NCI-H748 (cell line): ENCODE measurements around the gene ILDR2.
A peak's percentile ranks its signal among the peaks of the same experiment; 100 is the strongest.

Experiments used
- DNase-seq: peaks from one replicate; lab custom pipeline; 2025; ENCODE audit not compliant: unreplicated experiment; lab: John Stamatoyannopoulos, UW

Gene ILDR2

GRCh38 chr1:166971252-166971651, 4.1 kb downstream of the ILDR2 start:
- no peak for DNase-seq

GRCh38 chr1:166969074-166969677, 6.2 kb downstream of the ILDR2 start:
- no peak for DNase-seq

- no peak for DNase-seq
These were observed 14.4 kb downstream of the ILDR2 start for GRCh38 chr1:166960858-166961474.

DNA sequence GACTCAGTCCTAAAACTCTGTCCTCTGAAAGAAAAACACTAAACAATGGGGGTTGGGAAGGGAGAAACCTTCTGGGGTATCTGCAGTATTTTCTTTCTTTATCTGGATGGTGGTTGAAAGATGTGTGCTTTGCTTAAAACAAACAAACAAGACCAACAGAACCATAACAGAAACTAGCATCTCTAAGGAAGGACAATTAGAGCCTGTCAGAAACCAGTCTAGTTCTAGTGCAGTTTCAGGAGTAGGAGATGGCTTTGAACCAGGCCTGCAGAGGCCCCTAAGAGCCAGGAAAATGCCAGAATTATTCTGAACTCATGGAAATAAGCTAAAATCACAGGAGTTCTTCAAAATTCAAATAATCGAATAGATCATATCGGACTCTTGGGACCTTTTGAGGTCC, 18.5 kb downstream of the ILDR2 start:
- no peak for DNase-seq

DNA sequence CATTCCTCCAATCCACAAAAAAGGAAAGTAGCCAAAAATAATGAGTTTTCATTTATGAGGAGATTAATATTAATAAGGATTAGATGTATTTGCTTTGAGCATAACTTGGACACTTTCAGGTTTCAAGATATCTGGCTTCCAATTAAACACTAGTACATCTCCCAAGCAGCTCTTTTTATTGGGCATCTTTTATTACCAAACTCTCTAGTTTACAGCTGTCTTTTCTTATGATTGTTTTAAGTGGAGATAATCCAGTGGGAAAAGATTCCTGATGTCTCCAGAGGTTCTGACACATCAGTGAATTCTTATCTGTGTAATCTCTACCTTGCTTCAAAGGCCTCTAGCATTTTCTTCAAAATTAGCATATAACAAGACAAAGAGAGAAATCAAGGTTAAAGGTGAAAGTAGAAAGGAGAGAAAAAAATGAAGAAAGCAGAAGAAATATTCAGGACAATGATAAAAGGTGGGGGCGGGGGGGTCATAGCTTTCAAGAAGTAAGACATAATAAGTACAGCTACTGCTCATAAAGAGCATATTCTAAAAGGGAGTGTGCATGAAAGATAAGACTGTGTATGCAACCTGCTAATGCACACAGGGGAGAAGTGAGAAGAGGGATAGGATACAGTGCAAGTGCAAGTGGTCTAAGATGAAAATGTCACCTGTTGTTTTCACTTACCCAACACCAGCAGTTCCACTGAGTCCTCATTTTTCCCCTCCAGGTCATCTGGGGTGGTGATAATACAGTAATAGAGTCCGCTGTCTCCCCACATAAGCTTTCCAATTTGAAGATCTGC, 19.1 kb downstream of the ILDR2 start:
- no peak for DNase-seq

- no peak for DNase-seq
These were observed 21.8 kb downstream of the ILDR2 start for GRCh38 chr1:166953491-166953890.

- no peak for DNase-seq
These were observed 23.2 kb downstream of the ILDR2 start for GRCh38 chr1:166952002-166952746.

- DNase-seq, result no peak
These were observed 24.3 kb downstream of the ILDR2 start for GRCh38 chr1:166951050-166951449.

DNA sequence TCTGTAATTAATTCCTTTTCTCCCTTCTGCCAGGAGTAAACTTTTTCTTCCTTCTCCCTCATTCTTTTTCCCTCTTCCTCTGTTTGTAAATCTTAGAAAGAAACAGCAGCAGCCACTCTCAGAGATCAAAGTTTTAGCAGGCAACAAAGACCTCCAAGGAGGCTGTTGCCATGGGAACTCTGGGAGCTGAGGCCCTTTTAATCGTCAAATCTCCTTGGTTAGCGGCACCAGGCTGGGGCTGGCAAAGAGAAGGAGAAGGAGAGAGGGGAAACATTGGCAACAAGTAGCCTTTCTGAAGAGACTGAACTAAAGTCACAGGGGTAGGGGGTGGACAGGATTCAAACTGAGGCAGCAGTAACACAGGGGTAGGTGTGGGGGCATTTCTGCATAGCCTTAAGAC, 25.2 kb downstream of the ILDR2 start:
- no peak for DNase-seq

DNA sequence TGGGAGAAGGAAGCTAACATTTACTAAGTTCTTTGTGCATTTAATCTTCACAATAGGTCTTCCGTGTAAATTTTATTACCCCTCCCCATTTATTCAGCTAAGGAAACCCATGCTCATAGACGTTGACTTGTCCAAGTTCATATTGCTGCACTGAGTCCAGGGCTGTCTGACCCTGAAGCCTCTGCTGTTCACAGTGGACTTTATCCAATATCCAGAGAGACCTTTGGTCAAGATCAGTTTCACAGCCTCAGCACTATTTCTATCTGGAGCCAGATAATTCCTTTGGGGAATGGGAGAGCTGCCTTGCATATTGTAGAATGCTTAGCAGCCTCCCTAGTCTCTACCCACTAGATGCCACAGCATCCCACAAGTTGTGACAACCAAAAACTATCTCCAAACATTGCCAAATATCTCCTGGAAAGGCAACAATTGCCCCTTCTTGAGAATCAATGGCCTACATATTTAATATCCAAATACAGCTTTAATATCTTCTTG, 26.4 kb downstream of the ILDR2 start:
- DNase-seq, result no peak

DNA sequence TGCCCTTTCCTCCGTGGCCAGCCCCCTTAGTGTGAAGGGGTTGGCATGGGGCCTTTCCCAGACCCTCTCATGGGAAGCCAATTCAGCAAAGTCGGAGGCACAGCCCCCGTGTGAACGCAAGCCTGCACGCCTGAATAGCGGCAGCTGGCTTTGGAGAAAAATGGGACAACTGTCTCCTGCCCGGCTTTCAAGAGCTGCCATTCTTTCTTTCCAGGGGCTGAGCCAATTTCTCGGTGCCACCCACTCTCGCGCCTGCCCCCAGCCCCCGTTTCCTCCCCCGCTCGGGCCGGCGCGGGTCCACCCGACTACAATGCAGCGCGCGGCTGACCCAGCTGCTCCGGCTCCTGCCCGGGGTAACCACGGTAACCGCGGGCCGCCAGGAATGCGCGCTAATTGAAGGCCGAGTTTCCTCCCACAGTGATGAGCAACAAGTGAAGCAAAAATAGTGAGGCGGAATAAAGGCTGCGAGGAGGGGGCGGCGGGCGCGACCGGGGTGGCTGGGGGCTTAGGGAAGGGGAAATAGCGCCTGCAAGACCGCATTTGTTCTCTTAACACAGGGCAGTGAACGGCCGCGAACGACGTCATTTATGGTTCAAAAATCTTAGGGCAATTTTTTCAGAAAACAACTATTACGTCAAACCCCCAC, 27.8 kb downstream of the ILDR2 start:
- DNase-seq, result peak; percentile 87

DNA sequence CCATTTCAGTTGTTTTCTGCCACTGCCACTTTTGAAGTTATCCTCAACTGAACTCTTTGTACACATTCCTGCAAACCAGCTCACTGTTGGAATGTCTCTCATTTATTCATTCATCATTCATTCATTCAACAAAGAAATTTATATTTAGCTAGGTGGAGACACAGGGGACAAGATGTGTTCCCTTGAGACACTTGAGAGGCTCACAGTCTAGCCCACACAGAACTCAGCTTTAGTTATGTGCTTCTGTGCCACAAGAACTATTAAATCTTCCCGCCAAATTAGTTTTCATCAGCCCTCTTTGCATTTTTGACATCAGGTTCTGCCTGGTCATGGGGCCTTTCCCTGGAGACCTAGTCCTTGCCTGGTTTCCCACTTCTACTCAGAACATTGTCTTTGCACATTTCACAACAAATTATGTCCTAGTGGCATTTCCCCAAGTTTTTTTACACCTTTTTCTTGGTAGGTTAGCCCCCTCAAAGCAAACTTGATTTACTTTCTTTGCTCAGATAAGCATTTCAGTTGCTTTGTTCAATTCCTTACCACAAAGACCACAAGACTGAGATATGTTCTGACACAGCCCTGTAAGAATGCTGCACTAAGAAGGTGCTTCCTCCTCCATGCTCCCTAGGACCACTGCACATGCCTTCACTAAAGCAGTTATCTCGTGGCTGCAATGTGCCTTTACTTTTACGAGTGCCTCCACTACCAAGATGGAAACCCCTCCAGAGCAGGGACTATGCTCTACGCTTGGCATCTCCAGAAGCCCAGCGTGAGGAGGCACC, 31.0 kb downstream of the ILDR2 start:
- DNase-seq, result no peak

GRCh38 chr1:166939741-166940375, 35.5 kb downstream of the ILDR2 start:
- no peak for DNase-seq

GRCh38 chr1:166937962-166938361, 37.4 kb downstream of the ILDR2 start:
- DNase-seq, result no peak

GRCh38 chr1:166937329-166937728, 38.0 kb downstream of the ILDR2 start:
- DNase-seq, result no peak

DNA sequence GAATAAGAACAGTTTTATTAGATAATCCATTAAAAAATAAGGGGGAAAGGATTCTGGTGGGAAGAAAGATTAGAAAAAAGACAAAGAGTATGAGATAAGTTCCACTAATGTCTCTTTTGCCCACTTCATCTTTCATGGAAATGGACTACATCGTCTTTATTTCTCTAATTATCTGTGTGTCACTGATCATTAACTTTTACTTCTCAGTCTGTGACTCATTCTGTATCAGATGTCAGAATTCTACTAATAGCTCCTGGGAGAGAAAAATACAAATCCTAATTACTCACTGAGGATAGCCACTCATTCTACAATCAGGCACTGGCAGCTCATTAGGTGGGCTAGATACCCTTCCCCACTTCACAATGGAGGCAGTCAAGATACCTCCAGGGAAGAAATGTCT, 41.7 kb downstream of the ILDR2 start:
- DNase-seq, result no peak

DNA sequence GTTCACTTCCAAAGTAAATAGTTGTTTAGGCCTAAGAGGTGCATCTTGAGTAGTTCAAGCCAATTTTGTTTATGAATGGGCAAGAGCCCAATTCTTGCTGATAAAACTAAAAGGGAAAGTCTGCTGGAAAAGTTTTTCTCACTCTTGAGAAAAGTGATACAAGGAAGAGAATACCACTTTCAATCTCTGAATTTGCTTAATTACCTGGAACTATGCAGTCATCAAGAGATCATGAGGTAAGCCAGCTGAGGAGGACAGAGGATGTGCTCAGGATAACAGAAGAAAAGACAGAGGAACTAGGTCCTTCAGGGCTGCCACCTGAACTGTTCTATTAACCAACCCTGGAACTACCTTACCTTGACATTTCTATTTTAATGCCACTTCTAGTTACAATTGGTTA, 42.2 kb downstream of the ILDR2 start:
- no peak for DNase-seq

DNA sequence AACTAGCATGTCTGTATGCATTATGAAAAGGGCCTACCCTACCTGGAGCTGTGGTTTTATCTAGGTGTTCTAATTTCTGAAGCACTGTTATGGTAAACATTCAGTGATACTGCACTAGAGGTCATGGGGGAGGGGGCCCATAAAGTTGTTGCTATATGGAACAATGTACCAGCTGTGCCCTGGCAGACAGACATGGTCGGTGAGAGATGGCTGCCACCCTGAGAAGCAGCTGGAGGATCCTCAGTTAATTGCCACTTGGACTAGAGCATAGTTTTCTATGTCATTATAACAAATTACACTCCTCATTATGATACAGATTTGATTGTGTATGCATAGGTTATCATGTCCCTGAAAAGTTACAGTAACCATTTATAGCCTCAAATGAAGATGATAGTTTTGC, 45.4 kb downstream of the ILDR2 start:
- peak; percentile 47 for DNase-seq

DNA sequence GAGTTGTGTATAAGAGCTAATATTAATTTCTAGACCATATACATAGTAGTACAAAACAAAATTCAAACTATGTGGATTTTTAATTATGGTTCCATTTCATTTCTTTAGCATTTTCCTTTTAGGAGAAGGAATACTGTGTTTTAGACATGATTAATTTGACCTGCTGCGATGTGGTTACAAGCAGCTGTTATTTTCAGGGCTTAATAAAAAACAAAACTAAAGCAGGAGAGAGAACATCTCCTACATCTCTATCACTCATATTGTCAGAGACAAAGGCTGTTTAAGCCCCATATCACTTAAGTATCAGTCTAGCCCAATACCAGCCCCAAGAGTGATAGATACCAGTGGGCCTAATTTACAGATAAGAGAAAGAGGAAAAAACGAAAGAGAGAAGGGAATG, 47.6 kb downstream of the ILDR2 start:
- DNase-seq, result no peak
